Glutamatergic neuron (in vitro differentiated cells): ENCODE measurements around the gene BACH1. TPM values are rescaled to one million over a fixed set of nuclear protein-coding genes. Genes with fewer than 3 reads are reported as not detected.

Experiments used
- DNase-seq: peaks from one replicate; pipeline ENCODE4 v3.0.0; 2022
- H3K27ac Mint-ChIP-seq: one replicate; pipeline ENCODE4 v1.8.0; 2020; ENCODE audit warnings: mild to moderate bottlenecking, mixed read lengths, inconsistent platforms; ENCODE audit not compliant: unreplicated experiment
- H3K27me3 Mint-ChIP-seq: one replicate; pipeline ENCODE4 v1.8.0; 2020; ENCODE audit warnings: mild to moderate bottlenecking, moderate library complexity, mixed read lengths, inconsistent platforms; ENCODE audit not compliant: unreplicated experiment
- H3K36me3 Mint-ChIP-seq: one replicate; pipeline ENCODE4 v1.8.0; 2020; ENCODE audit warnings: mild to moderate bottlenecking, mixed read lengths, inconsistent platforms; ENCODE audit not compliant: unreplicated experiment
- H3K4me1 Mint-ChIP-seq: one replicate; pipeline ENCODE4 v1.8.0; 2020; ENCODE audit warnings: mild to moderate bottlenecking, low read depth, mixed read lengths, inconsistent platforms; ENCODE audit not compliant: unreplicated experiment
- H3K4me3 Mint-ChIP-seq: one replicate; pipeline ENCODE4 v1.8.0; 2020; ENCODE audit warnings: mild to moderate bottlenecking, mixed read lengths, inconsistent platforms; ENCODE audit not compliant: unreplicated experiment
- H3K9me3 Mint-ChIP-seq: one replicate; pipeline ENCODE4 v1.8.0; 2020; ENCODE audit warnings: mild to moderate bottlenecking, moderate library complexity, mixed read lengths, inconsistent platforms; ENCODE audit not compliant: unreplicated experiment
- total RNA-seq: library from RNA; stranded (reverse); fragmentation: NEBNext Ultra II Directional; extraction: Animal tissue kit (Norgen Biotek cat#: 25700); gene quantifications from one replicate; pipeline ENCODE4 v1.2.1, GENCODE V29; 2021; ENCODE audit not compliant: unreplicated experiment
- TF ChIP-seq, protein P1 (sequence below): fragments of 200-600 bp; sonication (generic); IDR thresholded peaks from one replicate; pipeline ENCODE4 v1.5.0; 2021; ENCODE audit not compliant: partially characterized antibody, unreplicated experiment

BACH1 gene
- total RNA-seq, 1 donor from 2014 or later: 78.8 TPM

DNA sequence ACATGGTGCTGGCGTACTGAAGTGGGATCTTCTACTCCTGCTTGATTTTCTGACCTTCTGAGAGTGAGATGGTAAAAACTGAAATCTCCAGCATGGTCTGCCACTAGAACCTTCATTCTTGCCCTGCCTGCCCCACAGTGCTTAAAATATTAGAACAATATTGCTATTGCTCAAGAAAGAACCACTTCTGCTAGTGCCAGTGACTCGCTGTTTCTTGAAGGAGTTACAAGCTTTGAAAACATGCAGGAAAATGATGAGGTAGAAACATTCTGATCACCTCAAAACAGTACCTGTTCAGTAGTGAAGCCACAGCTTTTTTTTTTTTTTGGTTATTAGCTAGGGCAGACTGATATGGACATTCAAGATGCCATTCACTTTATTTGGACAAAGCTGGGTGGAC lies 95.3 kb downstream of the BACH1 start:
- Mint-ChIP-seq H3K4me1 (peaks cover 11% of the 10 kb centered on the region), H3K36me3 (peaks cover 21% of the 10 kb centered on the region), H3K9me3 (peaks cover 8% of the 10 kb centered on the region), H3K27ac (no peak overlapping the region), H3K27me3 (peaks cover 3% of the 10 kb centered on the region), H3K4me3 (no peak overlapping the region)
- TF ChIP-seq, protein P1, sequence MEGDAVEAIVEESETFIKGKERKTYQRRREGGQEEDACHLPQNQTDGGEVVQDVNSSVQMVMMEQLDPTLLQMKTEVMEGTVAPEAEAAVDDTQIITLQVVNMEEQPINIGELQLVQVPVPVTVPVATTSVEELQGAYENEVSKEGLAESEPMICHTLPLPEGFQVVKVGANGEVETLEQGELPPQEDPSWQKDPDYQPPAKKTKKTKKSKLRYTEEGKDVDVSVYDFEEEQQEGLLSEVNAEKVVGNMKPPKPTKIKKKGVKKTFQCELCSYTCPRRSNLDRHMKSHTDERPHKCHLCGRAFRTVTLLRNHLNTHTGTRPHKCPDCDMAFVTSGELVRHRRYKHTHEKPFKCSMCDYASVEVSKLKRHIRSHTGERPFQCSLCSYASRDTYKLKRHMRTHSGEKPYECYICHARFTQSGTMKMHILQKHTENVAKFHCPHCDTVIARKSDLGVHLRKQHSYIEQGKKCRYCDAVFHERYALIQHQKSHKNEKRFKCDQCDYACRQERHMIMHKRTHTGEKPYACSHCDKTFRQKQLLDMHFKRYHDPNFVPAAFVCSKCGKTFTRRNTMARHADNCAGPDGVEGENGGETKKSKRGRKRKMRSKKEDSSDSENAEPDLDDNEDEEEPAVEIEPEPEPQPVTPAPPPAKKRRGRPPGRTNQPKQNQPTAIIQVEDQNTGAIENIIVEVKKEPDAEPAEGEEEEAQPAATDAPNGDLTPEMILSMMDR: no peak
- DNase-seq: no peak

Other genes with a start within 250 kb of the BACH1 start
- gene CCT8, start 225.3 kb upstream of the BACH1 start, total RNA-seq: 186 TPM
- gene MAP3K7CL, start 168.3 kb upstream of the BACH1 start, total RNA-seq: 1.2 TPM